Fibroblast of villous mesenchyme (primary cell): ENCODE data around the gene PEPD. TPM values are rescaled to one million over a fixed set of nuclear protein-coding genes. Genes with fewer than 3 reads are reported as not detected.
"Not testable (repeated sequence)": the region's sequence is repeated elsewhere in the genome, so short reads cannot be mapped to it uniquely, and the experiment has no call there.

Experiments
- DNase-seq: peaks from one replicate; pipeline ENCODE4 v3.0.0-alpha.2; 2010; ENCODE audit warnings: low read depth
- H3K4me3 ChIP-seq: 2 replicates; pipeline ENCODE4 v1.5.1; 2011; ENCODE audit warnings: low read depth, mild to moderate bottlenecking, low read length
- total RNA-seq: library from RNA; depleted of rRNA; stranded (reverse); fragments of >200 nt; gene quantifications from 2 replicates; pipeline ENCODE4 v1.2.3, GENCODE V29; 2012
- TF ChIP-seq, protein P1 (sequence below): IDR thresholded peaks from 2 replicates; pipeline ENCODE4 v1.5.1; 2012; ENCODE audit warnings: low read depth, mild to moderate bottlenecking, low read length; ENCODE audit not compliant: insufficient read depth

The PEPD gene
- total RNA-seq, 1 donor, result 66.1 TPM

DNA sequence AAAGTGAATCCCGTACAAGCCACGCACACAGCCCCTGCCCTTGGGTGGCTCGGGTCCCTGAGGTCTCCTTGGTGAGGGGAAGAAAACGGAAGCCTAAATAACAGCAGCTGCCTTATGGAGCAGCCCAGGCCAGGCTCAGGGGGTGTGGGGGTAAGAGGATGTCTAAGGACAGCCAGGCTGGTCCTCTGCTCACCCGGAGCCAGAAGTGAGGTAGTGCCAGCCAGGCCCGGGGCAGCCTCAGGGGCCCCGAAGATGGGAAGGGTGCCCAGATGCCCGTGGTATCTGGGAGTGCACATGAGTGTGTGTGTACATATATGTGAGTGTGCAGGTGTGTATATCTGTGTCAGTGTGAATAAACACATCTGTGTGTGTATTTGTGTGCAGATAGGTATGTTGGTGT, 38.4 kb upstream of the PEPD start:
- TF ChIP-seq, protein P1, sequence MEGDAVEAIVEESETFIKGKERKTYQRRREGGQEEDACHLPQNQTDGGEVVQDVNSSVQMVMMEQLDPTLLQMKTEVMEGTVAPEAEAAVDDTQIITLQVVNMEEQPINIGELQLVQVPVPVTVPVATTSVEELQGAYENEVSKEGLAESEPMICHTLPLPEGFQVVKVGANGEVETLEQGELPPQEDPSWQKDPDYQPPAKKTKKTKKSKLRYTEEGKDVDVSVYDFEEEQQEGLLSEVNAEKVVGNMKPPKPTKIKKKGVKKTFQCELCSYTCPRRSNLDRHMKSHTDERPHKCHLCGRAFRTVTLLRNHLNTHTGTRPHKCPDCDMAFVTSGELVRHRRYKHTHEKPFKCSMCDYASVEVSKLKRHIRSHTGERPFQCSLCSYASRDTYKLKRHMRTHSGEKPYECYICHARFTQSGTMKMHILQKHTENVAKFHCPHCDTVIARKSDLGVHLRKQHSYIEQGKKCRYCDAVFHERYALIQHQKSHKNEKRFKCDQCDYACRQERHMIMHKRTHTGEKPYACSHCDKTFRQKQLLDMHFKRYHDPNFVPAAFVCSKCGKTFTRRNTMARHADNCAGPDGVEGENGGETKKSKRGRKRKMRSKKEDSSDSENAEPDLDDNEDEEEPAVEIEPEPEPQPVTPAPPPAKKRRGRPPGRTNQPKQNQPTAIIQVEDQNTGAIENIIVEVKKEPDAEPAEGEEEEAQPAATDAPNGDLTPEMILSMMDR, result no peak
- no peak overlapping the region for H3K4me3 ChIP-seq
- DNase-seq, result no peak

DNA sequence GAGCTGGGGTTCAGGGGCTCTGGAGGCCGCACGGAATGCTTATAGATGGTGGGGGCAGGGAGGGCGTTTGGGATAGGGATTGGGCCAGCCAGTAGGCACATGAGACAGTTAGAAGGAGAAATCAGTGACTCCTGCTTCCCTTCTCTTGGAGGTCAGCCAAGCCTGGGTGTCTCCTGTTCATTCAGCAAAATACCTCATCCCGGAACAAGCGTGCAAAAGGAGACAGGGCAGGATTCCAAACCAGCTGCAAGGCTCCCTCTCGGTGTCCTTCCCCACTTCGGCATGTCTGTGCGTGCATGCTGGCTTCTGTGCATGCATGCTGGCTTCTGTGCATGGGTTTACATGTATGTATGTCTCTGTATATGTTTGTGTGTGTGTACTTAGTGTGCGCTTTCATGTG, 37.3 kb upstream of the PEPD start:
- no peak for DNase-seq
- TF ChIP-seq, protein P1, result no peak
- no peak overlapping the region for H3K4me3 ChIP-seq

DNA sequence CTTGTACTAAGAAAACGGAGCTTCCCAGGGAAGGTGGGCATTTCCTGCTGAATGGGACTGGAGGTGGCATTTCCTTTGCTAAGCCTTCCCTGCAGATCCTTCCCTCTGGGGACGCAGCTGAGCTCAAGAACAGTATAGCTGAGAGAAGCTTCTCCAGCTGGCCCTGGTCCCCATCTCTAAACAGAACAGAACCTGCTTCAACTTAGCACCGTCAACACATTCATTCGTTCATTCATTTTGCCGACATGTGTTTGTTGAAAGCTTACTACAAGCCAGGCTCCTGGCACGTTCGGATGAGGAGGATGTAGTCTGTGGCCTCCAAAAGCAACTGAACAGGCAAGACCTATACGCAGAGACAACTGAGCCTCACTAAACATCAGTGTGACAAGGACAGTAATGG, 36.6 kb upstream of the PEPD start:
- TF ChIP-seq, protein P1, result no peak
- DNase-seq, result no peak
- no peak overlapping the region for H3K4me3 ChIP-seq

DNA sequence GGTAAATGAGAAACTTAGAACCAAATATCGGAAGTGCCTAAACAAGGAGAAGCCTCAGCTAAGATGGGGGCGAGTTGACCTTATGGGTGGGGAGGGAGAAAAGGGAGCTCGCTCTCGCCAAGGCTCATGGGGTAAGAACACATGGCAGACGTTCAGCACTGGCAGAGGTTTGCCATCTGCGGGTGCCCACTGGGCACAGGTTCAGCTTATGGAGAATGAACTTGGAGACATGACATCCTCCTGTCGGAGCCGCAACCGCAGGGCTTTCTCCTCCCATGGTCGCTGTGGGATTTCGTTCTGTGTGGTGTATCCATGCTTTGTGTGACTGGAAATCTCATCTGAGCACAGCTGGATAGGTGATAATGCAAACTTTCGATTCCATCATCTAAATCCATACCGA, 36.1 kb upstream of the PEPD start:
- no peak overlapping the region for H3K4me3 ChIP-seq
- DNase-seq, result no peak
- TF ChIP-seq, protein P1, result no peak

DNA sequence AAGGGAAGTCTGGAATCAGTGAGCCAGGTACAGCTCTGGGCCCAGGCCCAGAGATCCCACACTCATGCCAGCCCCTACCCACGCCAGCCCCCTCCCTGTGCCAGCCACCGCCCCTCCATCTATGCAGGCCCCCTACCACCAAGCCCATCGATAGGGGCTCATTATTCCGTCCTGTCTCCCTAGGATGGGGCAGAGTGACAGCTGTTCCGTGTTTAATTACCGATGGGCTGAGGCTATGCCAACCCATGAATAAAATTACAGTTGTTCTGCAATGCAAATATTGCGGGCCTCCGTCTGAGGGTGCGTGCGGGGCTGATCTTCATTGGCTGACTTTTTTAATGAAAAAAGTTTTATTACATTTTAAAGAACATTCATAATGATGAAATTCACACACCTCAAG, 35.6 kb upstream of the PEPD start:
- TF ChIP-seq, protein P1, result no peak
- no peak for DNase-seq
- H3K4me3 ChIP-seq, result no peak overlapping the region

DNA sequence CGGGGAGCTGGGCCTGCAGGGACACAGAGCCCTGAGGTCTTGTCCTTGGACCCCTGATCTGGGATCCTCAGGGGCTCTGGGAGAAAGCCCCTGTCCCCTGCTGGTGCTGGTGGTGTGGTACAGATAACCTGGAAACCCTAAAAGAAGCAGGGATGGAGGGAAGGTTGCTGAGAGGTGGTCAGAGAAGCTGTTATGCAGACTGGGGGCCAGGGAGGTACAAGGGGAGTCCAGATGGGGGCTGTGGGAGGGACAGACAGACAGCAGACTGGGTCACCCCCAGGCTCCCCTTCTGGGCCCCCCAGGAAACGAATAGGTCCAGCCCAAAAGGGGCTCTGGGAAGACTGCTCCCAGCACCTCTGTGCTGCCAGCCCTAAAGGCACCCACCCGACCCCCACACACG, 34.7 kb upstream of the PEPD start:
- DNase-seq, result no peak
- no peak overlapping the region for H3K4me3 ChIP-seq
- TF ChIP-seq, protein P1, result no peak

DNA sequence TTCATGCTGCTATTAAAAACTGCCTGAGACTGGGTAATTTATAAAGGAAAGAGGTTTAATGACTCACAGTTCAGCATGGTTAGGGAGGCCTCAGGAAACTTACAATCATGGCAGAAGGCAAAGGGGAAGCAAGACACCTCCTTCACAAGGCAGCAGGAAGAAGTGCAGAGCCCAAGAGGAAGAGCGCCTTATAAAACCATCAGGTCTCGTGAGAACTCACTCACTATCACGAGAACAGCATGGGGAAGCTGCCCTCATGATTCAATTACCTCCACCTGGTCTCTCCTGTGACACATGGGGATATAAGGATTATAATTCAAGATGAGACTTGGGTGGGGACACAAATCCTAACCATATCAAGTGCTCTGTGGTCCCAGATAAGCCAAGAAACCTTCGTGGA, 34.1 kb upstream of the PEPD start:
- not testable (repeated sequence) for DNase-seq, H3K4me3 ChIP-seq

DNA sequence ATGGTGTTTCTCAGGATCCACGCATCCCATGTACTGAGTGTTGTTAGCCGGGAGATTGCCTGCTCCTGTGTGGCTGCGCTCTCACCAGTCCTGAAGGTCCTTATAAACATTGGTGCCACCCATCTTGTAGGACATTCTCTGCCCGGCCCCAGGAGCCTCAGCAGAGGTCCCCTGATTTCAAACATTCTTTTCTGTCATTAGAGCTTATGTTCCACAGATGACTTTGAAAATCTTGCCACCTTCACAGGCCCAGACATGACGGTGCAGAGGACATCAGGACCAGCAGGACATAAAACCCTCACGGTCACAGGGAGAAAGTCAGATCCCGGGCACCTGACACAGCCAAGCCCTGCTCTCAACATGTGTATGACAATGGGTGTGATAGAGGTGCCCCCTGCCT, 33.2 kb upstream of the PEPD start:
- TF ChIP-seq, protein P1, result no peak
- no peak for DNase-seq
- no peak overlapping the region for H3K4me3 ChIP-seq
